GM12865 (cell line): Measurements from ENCODE around the gene DOCK2.
A peak's percentile ranks its signal among the peaks of the same experiment; 100 is the strongest.

Experiments used
- DNase-seq: peaks from one replicate; pipeline ENCODE4 v3.0.0; 2010; ENCODE audit warnings: low read depth
- H3K4me3 ChIP-seq: 2 replicates; pipeline ENCODE4 v1.5.1; 2011; ENCODE audit warnings: mild to moderate bottlenecking, low read depth, low read length, control low read depth
- TF ChIP-seq, protein P1 (sequence below): IDR thresholded peaks from 2 replicates; pipeline ENCODE4 v1.5.1; 2011; ENCODE audit warnings: low read length, control low read depth, low read depth, inconsistent platforms; ENCODE audit not compliant: insufficient read depth; ENCODE audit errors: missing control alignments

Gene DOCK2

GRCh38 chr5:169702693-169703481, 65.8 kb downstream of the DOCK2 start:
- peak; percentile 67 for DNase-seq

GRCh38 chr5:169703813-169704212, 66.7 kb downstream of the DOCK2 start:
- TF ChIP-seq, protein P1, sequence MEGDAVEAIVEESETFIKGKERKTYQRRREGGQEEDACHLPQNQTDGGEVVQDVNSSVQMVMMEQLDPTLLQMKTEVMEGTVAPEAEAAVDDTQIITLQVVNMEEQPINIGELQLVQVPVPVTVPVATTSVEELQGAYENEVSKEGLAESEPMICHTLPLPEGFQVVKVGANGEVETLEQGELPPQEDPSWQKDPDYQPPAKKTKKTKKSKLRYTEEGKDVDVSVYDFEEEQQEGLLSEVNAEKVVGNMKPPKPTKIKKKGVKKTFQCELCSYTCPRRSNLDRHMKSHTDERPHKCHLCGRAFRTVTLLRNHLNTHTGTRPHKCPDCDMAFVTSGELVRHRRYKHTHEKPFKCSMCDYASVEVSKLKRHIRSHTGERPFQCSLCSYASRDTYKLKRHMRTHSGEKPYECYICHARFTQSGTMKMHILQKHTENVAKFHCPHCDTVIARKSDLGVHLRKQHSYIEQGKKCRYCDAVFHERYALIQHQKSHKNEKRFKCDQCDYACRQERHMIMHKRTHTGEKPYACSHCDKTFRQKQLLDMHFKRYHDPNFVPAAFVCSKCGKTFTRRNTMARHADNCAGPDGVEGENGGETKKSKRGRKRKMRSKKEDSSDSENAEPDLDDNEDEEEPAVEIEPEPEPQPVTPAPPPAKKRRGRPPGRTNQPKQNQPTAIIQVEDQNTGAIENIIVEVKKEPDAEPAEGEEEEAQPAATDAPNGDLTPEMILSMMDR, result no peak
- DNase-seq, result no peak
- H3K4me3 ChIP-seq, result no peak overlapping the region

More at GRCh38 chr5:169702693-169703481, 65.8 kb downstream of the DOCK2 start:
- TF ChIP-seq, protein P1, result no peak
- H3K4me3 ChIP-seq, result no peak overlapping the region

- TF ChIP-seq, protein P1, result no peak
- H3K4me3 ChIP-seq, result no peak overlapping the region
- peak; percentile 47 for DNase-seq
Measured at GRCh38 chr5:169705322-169705721, 68.2 kb downstream of the DOCK2 start.

- peak; percentile 25 for DNase-seq
- TF ChIP-seq, protein P1, result no peak
- no peak overlapping the region for H3K4me3 ChIP-seq
Measured at GRCh38 chr5:169706071-169706470, 69.0 kb downstream of the DOCK2 start.

GRCh38 chr5:169706758-169707450, 69.8 kb downstream of the DOCK2 start:
- H3K4me3 ChIP-seq, result no peak overlapping the region
- TF ChIP-seq, protein P1, result no peak
- no peak for DNase-seq

GRCh38 chr5:169707686-169708085, 70.6 kb downstream of the DOCK2 start:
- TF ChIP-seq, protein P1, result no peak
- no peak for DNase-seq
- no peak overlapping the region for H3K4me3 ChIP-seq
